CD1c-positive myeloid dendritic cell (primary cell): ENCODE measurements around the gene HNRNPLL.

Experiments
- DNase-seq: peaks from one replicate; pipeline ENCODE4 v3.0.0-alpha.2; 2016; ENCODE audit errors: extremely low spot score

The HNRNPLL gene

GRCh38 chr2:38528534-38528933 lies 74.2 kb downstream of the HNRNPLL start:
- no peak for DNase-seq

GRCh38 chr2:38528008-38528442 lies 74.7 kb downstream of the HNRNPLL start:
- peak; percentile 24 for DNase-seq

GRCh38 chr2:38527338-38528007 lies 75.3 kb downstream of the HNRNPLL start:
- no peak for DNase-seq

GRCh38 chr2:38526195-38526594 lies 76.5 kb downstream of the HNRNPLL start:
- DNase-seq: no peak

GRCh38 chr2:38524580-38524979 lies 78.1 kb downstream of the HNRNPLL start:
- DNase-seq: no peak

- DNase-seq: no peak
Measured at GRCh38 chr2:38523728-38524437, 78.8 kb downstream of the HNRNPLL start.

GRCh38 chr2:38522754-38523349 lies 79.9 kb downstream of the HNRNPLL start:
- no peak for DNase-seq

- DNase-seq: no peak
Measured at GRCh38 chr2:38521835-38522234, 80.9 kb downstream of the HNRNPLL start.

- no peak for DNase-seq
Measured at GRCh38 chr2:38517284-38517683, 85.4 kb downstream of the HNRNPLL start.

- no peak for DNase-seq
Measured at GRCh38 chr2:38516526-38516925, 86.2 kb downstream of the HNRNPLL start.

GRCh38 chr2:38516122-38516521 lies 86.6 kb downstream of the HNRNPLL start:
- DNase-seq: no peak

- no peak for DNase-seq
Measured at GRCh38 chr2:38515155-38516074, 87.3 kb downstream of the HNRNPLL start.

- DNase-seq: no peak
Measured at GRCh38 chr2:38514603-38515154, 88.0 kb downstream of the HNRNPLL start.

GRCh38 chr2:38512211-38512610 lies 90.5 kb downstream of the HNRNPLL start:
- no peak for DNase-seq
